Pulmonary artery endothelial cell (primary cell): ENCODE measurements around the gene FAM131B. TPM values are rescaled to one million over a fixed set of nuclear protein-coding genes. Genes with fewer than 3 reads are reported as not detected.

Experiments used
- DNase-seq: peaks from one replicate; pipeline ENCODE4 v3.0.0-alpha.2; 2011; ENCODE audit warnings: low read depth, low spot score
- total RNA-seq: library from RNA; depleted of rRNA; stranded (reverse); fragments of >200 nt; gene quantifications from 2 replicates; pipeline ENCODE4 v1.2.3, GENCODE V29; 2014

FAM131B gene
- total RNA-seq, 1 donor from 2014 or later = 1.5 TPM

- no peak for DNase-seq
Measured at GRCh38 chr7:143360788-143361551, 1.5 kb downstream of the FAM131B start.

GRCh38 chr7:143359771-143360353, 2.7 kb downstream of the FAM131B start:
- no peak for DNase-seq

GRCh38 chr7:143358626-143359025, 3.9 kb downstream of the FAM131B start:
- no peak for DNase-seq

GRCh38 chr7:143356414-143357050, 6.0 kb downstream of the FAM131B start:
- no peak for DNase-seq

GRCh38 chr7:143355450-143356385, 6.8 kb downstream of the FAM131B start:
- DNase-seq = no peak

GRCh38 chr7:143354965-143355364, 7.5 kb downstream of the FAM131B start:
- no peak for DNase-seq

GRCh38 chr7:143354376-143354775, 8.1 kb downstream of the FAM131B start:
- no peak for DNase-seq

GRCh38 chr7:143352531-143353002, 9.9 kb downstream of the FAM131B start:
- no peak for DNase-seq

GRCh38 chr7:143351574-143351973, 10.9 kb downstream of the FAM131B start:
- DNase-seq = no peak

GRCh38 chr7:143351060-143351459, 11.5 kb downstream of the FAM131B start:
- no peak for DNase-seq

- no peak for DNase-seq
Measured at GRCh38 chr7:143347950-143348349, 14.6 kb downstream of the FAM131B start.

GRCh38 chr7:143346018-143346417, 16.5 kb downstream of the FAM131B start:
- no peak for DNase-seq

- no peak for DNase-seq
Measured at GRCh38 chr7:143345428-143345900, 17.0 kb downstream of the FAM131B start.

GRCh38 chr7:143343596-143343995, 18.9 kb downstream of the FAM131B start:
- DNase-seq = no peak

GRCh38 chr7:143341842-143342241, 20.7 kb downstream of the FAM131B start:
- DNase-seq = no peak

- no peak for DNase-seq
Measured at GRCh38 chr7:143337216-143337615, 25.3 kb downstream of the FAM131B start.

GRCh38 chr7:143334244-143334643, 28.3 kb downstream of the FAM131B start:
- DNase-seq = no peak

GRCh38 chr7:143331179-143331801, 31.2 kb downstream of the FAM131B start:
- no peak for DNase-seq

- no peak for DNase-seq
Measured at GRCh38 chr7:143329471-143330170, 32.9 kb downstream of the FAM131B start.

- no peak for DNase-seq
Measured at GRCh38 chr7:143327903-143328302, 34.6 kb downstream of the FAM131B start.
